Stimulated activated CD8-positive, alpha-beta memory T cell treated with anti-CD3 and anti-CD28 coated beads, Interleukin-15, amount 100 ng/mL, for 24 hours (primary cell): ENCODE measurements around the gene MAFB.

Experiments
- DNase-seq: peaks from one replicate; pipeline ENCODE4 v3.0.0-alpha.2; 2020; ENCODE audit warnings: low read depth

MAFB gene

GRCh38 chr20:40654876-40655275 lies 34.2 kb downstream of the MAFB start:
- DNase-seq, result no peak

DNA sequence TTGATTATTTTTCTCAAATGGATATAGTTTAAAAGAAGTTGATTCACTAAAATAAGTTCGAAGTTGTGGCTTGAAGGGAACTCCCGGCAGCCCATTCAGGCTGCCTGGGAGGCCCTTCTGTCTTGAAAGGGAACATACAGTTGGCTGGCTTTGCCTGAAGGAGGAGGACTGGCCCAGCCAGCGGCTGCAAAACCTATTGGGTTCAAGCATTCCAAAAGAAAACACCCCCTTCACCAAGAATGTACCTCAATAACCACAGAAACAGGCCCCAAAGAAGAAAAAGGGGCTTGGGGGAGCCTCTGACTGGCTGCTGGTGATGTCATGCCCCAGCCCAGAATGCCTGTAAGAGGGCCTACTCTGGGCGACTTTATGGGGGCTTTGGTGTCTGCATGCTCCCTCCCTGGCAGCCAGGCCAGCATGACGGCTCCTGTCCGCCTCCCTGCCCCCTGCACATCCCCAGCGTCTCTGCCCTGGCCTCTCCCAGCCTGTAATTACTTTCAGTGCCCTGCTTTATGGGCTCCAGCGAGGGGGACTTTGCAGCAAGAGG lies 36.5 kb downstream of the MAFB start:
- no peak for DNase-seq

DNA sequence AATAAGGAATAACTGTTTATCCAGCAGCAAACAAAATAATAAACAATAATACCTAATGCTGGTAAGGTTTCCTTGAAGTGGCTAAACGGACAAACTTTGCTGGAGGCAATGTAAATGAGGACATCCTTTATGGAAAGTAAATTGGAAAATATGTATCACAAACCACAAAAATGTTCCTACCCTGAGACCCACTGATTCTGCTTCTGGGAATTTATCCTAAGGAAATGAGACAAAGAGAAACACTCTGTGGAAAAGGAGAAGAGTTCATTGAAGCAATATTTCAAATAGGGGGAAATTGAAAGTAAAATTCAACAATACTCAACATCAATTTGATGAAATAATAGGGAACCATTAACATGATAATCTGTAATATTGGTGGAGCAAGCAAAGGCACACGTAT lies 37.9 kb downstream of the MAFB start:
- DNase-seq, result no peak

DNA sequence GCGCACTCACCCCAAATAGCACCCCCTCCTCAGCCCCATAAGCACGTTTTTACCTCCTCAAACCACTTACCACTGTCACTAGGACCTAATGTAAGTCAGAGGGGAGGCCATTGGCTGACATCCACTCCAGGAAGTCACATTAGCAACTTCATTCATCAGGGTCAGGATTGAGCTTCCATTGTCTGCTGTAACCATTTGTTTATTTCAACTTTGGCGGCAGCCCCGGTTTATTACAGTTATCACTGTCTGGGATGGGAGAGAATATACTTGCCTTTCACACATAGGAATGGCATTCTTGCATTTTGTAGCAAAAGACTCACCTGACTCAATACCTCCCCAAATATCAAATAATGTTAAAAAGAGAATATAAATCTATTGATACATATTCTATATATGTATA lies 38.3 kb downstream of the MAFB start:
- DNase-seq, result no peak

- no peak for DNase-seq
These were observed 40.6 kb downstream of the MAFB start for GRCh38 chr20:40648210-40649072.

DNA sequence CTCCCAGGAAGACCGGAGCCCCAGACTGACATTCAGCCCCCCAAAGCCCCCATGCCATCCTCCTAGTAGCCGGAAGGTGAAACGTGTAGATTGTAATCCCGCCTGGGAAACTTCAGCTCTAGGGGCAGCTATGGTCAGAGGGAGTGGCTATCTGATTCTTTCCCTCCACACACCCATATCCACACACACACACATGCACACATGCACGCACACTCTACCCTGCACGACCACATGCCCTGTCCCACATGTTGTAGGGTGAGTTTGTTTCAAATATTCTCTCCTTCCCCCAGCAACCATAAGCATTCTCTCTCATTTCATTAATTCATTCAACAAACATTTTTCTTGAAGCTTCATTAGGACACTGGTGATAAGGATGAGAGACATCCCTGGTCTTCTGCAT lies 42.2 kb downstream of the MAFB start:
- DNase-seq, result no peak

- no peak for DNase-seq
These were observed 42.7 kb downstream of the MAFB start for GRCh38 chr20:40646361-40646760.

DNA sequence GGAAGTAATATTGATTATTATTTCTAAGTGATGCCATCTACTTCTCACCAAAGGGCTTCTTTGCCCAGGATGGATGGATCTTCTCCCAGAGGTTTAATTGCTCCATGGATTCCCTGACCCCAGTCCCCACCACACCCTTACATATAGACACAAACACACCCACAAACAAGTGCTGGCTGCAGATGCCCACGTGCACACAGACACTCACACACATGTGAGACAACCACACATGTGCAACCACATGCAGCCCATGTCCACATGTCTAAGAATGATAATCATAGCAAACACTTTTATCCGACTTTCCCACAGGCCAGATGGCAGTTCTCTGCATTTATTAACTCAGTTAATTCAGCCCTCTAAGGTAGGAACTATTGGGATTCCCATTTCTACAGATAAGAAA lies 44.2 kb downstream of the MAFB start:
- DNase-seq, result no peak

GRCh38 chr20:40643891-40644290 lies 45.1 kb downstream of the MAFB start:
- no peak for DNase-seq

DNA sequence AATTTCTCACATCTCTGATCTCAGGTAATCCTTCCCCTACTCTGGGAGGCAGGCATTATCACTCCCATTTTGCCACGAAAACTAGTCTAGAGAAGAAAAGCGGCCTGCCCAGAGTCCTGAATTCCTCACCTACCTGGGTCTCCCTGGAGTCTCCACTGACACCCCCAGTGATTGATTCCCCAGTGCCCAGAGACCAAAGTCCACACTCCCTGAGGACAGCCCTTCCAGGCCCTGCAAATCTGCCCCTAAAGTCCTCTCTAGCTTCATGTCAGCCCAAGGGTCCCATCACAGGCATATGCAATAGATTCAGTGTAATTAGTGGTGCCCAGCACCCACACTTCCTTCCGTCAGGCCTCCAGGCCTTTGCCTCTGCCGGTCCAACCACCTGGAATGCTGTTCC lies 47.2 kb downstream of the MAFB start:
- no peak for DNase-seq

GRCh38 chr20:40641202-40641601 lies 47.8 kb downstream of the MAFB start:
- no peak for DNase-seq

DNA sequence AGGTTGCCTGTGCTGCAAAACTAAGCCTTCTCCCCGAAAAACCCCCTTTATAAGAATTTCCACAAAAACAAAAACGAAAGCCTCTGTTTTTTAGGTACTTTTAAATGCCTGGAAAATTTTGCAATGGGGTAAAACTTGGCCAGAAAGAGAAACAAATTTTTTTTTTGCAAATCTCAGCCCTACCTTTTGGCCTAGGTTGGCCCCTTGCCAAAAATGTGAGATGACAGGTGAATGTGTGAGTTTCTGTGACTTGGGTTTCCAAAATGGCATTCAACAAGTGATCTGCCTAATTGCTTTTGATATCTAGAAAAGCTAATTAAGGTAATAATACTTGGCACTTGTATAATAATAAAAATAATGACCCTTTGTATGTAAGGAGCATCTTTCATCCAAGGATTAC lies 48.4 kb downstream of the MAFB start:
- no peak for DNase-seq

DNA sequence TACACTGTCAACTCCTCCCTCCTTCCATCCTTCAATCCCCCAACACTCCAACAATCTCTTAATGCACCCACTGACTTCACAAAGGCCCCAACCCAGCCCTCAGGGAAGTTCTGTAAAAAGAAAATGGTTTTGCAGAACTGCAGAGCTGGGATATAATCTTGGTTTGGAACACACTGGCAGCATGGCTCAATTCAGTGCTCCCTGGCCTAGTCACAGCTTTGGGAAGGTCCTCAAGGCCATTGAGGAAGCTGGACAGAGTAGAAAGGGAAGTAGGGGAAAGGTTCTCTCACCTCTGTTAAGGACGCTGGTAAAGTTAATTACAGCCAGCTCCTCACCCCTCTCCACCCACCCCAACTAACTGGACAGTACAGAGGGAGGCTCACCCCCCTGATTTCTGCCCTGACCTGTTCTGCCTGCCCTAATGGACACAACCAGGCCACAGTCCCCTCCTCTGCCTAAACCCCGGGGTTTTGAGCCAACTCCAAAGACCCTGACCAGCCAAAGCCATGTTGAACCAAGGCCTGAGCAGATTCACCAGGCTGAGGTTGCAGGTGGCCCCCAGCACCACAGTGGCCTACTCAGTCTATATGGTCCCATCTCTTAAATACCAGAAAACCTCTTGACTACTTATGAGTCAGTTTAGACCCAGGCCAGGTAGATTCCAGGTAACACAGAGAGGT lies 49.2 kb downstream of the MAFB start:
- no peak for DNase-seq

DNA sequence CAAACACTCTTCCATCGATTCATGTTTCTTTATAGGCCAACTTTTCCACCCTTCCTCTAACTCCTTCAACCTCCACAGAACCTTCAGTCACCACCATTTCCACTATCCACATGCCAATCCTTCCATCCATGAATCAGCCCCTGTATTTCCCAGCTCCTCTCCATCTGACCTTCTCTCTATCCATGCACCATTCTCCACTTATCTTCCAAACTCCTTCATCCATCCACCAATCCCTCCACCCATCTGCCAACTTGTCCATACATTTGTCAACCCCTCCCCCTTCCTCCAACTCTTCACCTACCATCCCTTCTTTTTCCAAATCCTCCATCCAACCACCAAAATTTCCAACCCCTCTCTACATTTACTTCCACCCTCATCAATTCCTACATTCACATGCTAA lies 49.9 kb downstream of the MAFB start:
- DNase-seq, result no peak

GRCh38 chr20:40638414-40638813 lies 50.6 kb downstream of the MAFB start:
- no peak for DNase-seq

GRCh38 chr20:40637176-40637575 lies 51.9 kb downstream of the MAFB start:
- DNase-seq, result no peak

DNA sequence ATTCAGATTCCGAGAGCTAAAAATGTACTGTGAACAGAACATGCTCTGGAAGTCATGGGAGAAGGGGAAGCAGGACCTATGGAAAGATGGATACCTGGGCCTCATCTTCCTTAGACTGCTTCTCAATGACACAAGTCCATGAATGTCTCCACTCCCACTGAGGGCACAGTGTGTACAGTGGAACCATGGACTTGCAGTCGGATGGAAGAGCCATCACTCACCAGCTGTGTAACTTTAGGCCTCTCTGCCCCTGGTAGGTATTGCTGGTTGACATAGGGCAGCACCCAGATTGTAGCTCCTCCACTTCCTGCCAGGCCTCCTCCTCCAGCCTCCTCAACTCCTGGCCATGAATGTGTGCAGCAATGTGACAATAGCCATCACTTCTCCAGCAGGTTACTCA lies 52.5 kb downstream of the MAFB start:
- DNase-seq, result no peak

- DNase-seq, result no peak
These were observed 53.1 kb downstream of the MAFB start for GRCh38 chr20:40635971-40636370.
